Measurements from ENCODE around the gene LYG1.
A peak's percentile ranks its signal among the peaks of the same experiment; 100 is the strongest.
"Not testable (repeated sequence)": the region's sequence is repeated elsewhere in the genome, so short reads cannot be mapped to it uniquely, and the experiment has no call there.

The LYG1 gene

GRCh38 chr2:99299580-99299979, 1.4 kb downstream of the LYG1 start:
- TF ChIP-seq, protein P1, sequence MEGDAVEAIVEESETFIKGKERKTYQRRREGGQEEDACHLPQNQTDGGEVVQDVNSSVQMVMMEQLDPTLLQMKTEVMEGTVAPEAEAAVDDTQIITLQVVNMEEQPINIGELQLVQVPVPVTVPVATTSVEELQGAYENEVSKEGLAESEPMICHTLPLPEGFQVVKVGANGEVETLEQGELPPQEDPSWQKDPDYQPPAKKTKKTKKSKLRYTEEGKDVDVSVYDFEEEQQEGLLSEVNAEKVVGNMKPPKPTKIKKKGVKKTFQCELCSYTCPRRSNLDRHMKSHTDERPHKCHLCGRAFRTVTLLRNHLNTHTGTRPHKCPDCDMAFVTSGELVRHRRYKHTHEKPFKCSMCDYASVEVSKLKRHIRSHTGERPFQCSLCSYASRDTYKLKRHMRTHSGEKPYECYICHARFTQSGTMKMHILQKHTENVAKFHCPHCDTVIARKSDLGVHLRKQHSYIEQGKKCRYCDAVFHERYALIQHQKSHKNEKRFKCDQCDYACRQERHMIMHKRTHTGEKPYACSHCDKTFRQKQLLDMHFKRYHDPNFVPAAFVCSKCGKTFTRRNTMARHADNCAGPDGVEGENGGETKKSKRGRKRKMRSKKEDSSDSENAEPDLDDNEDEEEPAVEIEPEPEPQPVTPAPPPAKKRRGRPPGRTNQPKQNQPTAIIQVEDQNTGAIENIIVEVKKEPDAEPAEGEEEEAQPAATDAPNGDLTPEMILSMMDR (conservative IDR thresholded peaks at IDR 0.05; ENCODE audit: control insufficient read depth, insufficient read depth, low read depth, low read length), result no peak
- DNase-seq (ENCODE audit: low read depth), result no peak
- no peak overlapping the region for H3K4me3 ChIP-seq (ENCODE audit: control insufficient read depth, low read depth, low read length)

- H3K4me3 ChIP-seq (ENCODE audit: control insufficient read depth, low read depth, low read length), result no peak overlapping the region
- TF ChIP-seq, protein P1 (conservative IDR thresholded peaks at IDR 0.05; ENCODE audit: control insufficient read depth, insufficient read depth, low read depth, low read length), result no peak
- DNase-seq (ENCODE audit: low read depth), result peak; percentile 81
Measured at GRCh38 chr2:99297994-99298393, 3.0 kb downstream of the LYG1 start.

DNA sequence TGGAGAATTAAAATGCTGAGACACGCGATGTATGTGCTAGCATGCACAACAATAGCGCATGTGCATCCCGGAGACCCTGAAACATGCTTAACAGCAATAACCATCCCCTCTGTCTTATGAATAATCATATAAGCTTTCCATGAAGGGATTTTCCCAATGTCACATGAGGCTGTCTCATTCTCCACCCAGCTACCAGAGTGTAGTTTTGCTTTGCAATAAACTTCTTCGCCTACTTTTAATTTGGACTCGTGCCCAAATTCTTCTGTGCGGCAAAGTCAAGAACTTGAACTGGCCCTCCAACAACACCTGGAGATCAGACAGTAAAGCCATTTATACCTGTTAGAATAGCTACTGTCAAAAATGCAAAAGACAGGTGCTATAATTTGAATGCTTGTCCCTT, 15.5 kb downstream of the LYG1 start:
- no peak overlapping the region for H3K4me3 ChIP-seq (ENCODE audit: control insufficient read depth, low read depth, low read length)
- TF ChIP-seq, protein P1 (conservative IDR thresholded peaks at IDR 0.05; ENCODE audit: control insufficient read depth, insufficient read depth, low read depth, low read length), result no peak
- DNase-seq (ENCODE audit: low read depth), result no peak

GRCh38 chr2:99279969-99280695, 20.9 kb downstream of the LYG1 start:
- H3K4me3 ChIP-seq (ENCODE audit: control insufficient read depth, low read depth, low read length), result no peak overlapping the region
- TF ChIP-seq, protein P1 (conservative IDR thresholded peaks at IDR 0.05; ENCODE audit: control insufficient read depth, insufficient read depth, low read depth, low read length), result no peak

GRCh38 chr2:99278793-99279291, 22.2 kb downstream of the LYG1 start:
- H3K4me3 ChIP-seq (ENCODE audit: control insufficient read depth, low read depth, low read length), result no peak overlapping the region
- TF ChIP-seq, protein P1 (conservative IDR thresholded peaks at IDR 0.05; ENCODE audit: control insufficient read depth, insufficient read depth, low read depth, low read length), result no peak
- DNase-seq (ENCODE audit: low read depth), result peak; percentile 81

More at GRCh38 chr2:99279969-99280695, 20.9 kb downstream of the LYG1 start:
- DNase-seq (ENCODE audit: low read depth), result no peak

DNA sequence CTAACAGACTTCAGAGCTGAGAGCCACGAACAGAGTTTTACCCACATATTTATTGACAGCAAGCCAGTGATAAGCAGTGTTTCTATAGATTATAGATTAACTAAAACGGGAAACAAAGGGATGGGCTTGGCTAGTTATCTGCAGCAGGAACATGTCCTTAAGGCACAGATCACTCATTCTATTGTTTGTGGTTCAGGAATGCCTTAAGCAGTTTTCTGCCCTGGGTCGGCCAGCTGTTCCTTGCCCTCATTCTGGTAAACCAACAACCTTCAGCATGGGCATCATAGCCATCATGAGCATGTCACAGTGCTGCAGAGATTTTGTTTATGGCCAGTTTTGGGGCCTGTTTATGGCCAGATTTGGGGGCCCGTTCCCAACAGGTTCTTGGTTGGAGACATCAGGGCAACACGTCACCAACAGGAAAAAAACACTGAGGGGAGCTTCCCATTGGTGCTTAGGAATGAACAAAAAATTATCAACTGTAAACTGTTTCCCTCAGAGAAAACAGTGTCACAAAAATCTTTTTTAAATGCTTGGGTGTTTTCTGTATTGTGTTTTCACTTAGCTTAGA, 22.7 kb downstream of the LYG1 start:
- not testable (repeated sequence) for H3K4me3 ChIP-seq (ENCODE audit: control insufficient read depth, low read depth, low read length)

GRCh38 chr2:99275882-99276281, 25.1 kb downstream of the LYG1 start:
- no peak for DNase-seq (ENCODE audit: low read depth)
- H3K4me3 ChIP-seq (ENCODE audit: control insufficient read depth, low read depth, low read length), result no peak overlapping the region
- TF ChIP-seq, protein P1 (conservative IDR thresholded peaks at IDR 0.05; ENCODE audit: control insufficient read depth, insufficient read depth, low read depth, low read length), result no peak

More for the DNA sequence above, 22.7 kb downstream of the LYG1 start:
- DNase-seq (ENCODE audit: low read depth), result not testable (repeated sequence)
